ENCODE measurements around the gene GRPR.

GRPR gene

DNA sequence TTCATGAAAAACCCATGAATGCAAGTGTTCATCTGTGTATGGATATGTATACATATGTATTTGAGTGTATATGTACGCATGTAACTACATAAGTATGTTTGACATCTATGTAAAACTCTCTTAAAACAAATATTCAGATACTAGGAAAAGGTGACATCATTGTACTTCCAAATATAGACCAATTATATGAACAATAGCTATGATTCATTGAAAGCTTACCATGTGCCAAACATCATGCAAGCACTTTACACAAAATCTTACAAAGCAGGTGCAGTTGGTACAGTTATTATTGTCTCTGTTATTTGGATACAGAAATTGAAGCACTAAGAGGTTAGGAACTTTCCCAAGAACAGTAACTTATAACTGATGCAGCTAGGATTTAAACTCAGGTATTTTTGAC is 65.3 kb downstream of the GRPR start:
- Histone ChIP-seq H3K79me1 (ENCODE audit: low read length) (peaks cover 3% of the 10 kb centered on the region), H3K36me3 (ENCODE audit: control insufficient read depth in 1 of 2, insufficient read depth in 2 of 2, low read length in 2 of 2) (no peaks in the 10 kb centered on the region), H3K14ac (ENCODE audit: low read length) (no peak overlapping the region), H2AFZ (ENCODE audit: insufficient read depth, low read length, poor library complexity) (no peak overlapping the region), H2BK120ac (ENCODE audit: insufficient read depth, low read length, poor library complexity) (no peak overlapping the region), H3K27ac (ENCODE audit: low read depth, low read length) (no peak overlapping the region), H2BK12ac (ENCODE audit: low read length) (no peak overlapping the region), H4K12ac (ENCODE audit: low read depth, low read length) (no peak overlapping the region), H3K9me3 (ENCODE audit: insufficient read depth, low read depth, low read length) (no peaks in the 10 kb centered on the region), H3K79me2 (ENCODE audit: control insufficient read depth, insufficient read depth, low read length, poor library complexity) (no peaks in the 10 kb centered on the region), H3K18ac (ENCODE audit: low read length) (no peak overlapping the region), H3K4me3 (ENCODE audit: low read depth, low read length) (no peak overlapping the region), H4K91ac (ENCODE audit: low read depth, low read length) (no peak overlapping the region), H3K23ac (ENCODE audit: low read length) (no peak overlapping the region), H3K4ac (ENCODE audit: low read depth, low read length) (no peak overlapping the region), H2AK5ac (ENCODE audit: low read length) (no peak overlapping the region), H3K4me2 (ENCODE audit: low read length) (no peak overlapping the region), H3K4me1 (ENCODE audit: control insufficient read depth in 1 of 2, insufficient read depth in 2 of 2, low read length in 2 of 2) (peaks cover 0 to 8% of the 10 kb centered on the region in 2 experiments), H3K27me3 (ENCODE audit: insufficient read depth, low read length) (no peaks in the 10 kb centered on the region), H4K8ac (ENCODE audit: low read depth, low read length) (no peak overlapping the region), H3K9ac (ENCODE audit: low read length) (no peak overlapping the region), H2BK5ac (ENCODE audit: low read depth, low read length, poor library complexity) (no peak overlapping the region)
- DNase-seq = no peak
- WGBS (ENCODE audit: extremely low coverage, insufficient coverage, insufficient read length) = no CpG with 5 or more reads among the region's 1 CpG

DNA sequence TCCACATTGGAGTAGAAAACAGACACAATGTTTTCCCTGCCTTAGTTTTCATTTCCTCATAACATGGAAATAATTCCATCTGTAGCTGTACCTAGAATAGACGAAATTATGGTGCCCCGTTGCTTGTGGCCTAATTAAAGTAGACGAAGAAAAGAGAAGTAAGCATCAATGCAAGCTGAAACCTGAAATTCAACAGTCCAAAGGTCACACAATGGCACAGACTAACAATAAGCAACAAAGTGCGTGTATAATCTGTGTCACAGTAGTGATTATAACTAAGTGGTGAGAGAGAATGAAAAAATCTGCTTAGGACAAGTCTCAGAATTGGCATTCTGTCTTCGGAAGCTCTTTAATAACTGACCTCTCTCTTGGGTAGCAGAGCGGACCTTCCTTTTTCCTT is 68.2 kb downstream of the GRPR start:
- H3K4ac ChIP-seq (ENCODE audit: low read depth, low read length) = no peak overlapping the region
- H2BK120ac ChIP-seq (ENCODE audit: insufficient read depth, low read length, poor library complexity) = no peak overlapping the region
- no peak overlapping the region for H3K4me3 ChIP-seq (ENCODE audit: low read depth, low read length)
- H4K12ac ChIP-seq (ENCODE audit: low read depth, low read length) = no peak overlapping the region
- no peak overlapping the region for H4K91ac ChIP-seq (ENCODE audit: low read depth, low read length)
- no peak overlapping the region for H2AFZ ChIP-seq (ENCODE audit: insufficient read depth, low read length, poor library complexity)
- no peak overlapping the region for H3K18ac ChIP-seq (ENCODE audit: low read length)
- H3K9ac ChIP-seq (ENCODE audit: low read length) = no peak overlapping the region
- H4K8ac ChIP-seq (ENCODE audit: low read depth, low read length) = no peak overlapping the region
- no peaks in the 10 kb centered on the region for H3K27me3 ChIP-seq (ENCODE audit: insufficient read depth, low read length)
- no peak overlapping the region for H3K23ac ChIP-seq (ENCODE audit: low read length)
- WGBS (ENCODE audit: extremely low coverage, insufficient coverage, insufficient read length) = no CpG with 5 or more reads among the region's 6 CpGs
- H2BK5ac ChIP-seq (ENCODE audit: low read depth, low read length, poor library complexity) = no peak overlapping the region
- DNase-seq = no peak
- peaks cover 0 to 2% of the 10 kb centered on the region in 2 experiments for H3K4me1 ChIP-seq (ENCODE audit: control insufficient read depth in 1 of 2, insufficient read depth in 2 of 2, low read length in 2 of 2)
- H3K27ac ChIP-seq (ENCODE audit: low read depth, low read length) = no peak overlapping the region
- H3K4me2 ChIP-seq (ENCODE audit: low read length) = no peak overlapping the region
- H2BK12ac ChIP-seq (ENCODE audit: low read length) = no peak overlapping the region
- H3K9me3 ChIP-seq (ENCODE audit: insufficient read depth, low read depth, low read length) = no peaks in the 10 kb centered on the region
- H2AK5ac ChIP-seq (ENCODE audit: low read length) = no peak overlapping the region
- no peaks in the 10 kb centered on the region for H3K79me1 ChIP-seq (ENCODE audit: low read length)
- H3K14ac ChIP-seq (ENCODE audit: low read length) = no peak overlapping the region
- no peaks in the 10 kb centered on the region for H3K36me3 ChIP-seq (ENCODE audit: control insufficient read depth in 1 of 2, insufficient read depth in 2 of 2, low read length in 2 of 2)
- H3K79me2 ChIP-seq (ENCODE audit: control insufficient read depth, insufficient read depth, low read length, poor library complexity) = no peaks in the 10 kb centered on the region

DNA sequence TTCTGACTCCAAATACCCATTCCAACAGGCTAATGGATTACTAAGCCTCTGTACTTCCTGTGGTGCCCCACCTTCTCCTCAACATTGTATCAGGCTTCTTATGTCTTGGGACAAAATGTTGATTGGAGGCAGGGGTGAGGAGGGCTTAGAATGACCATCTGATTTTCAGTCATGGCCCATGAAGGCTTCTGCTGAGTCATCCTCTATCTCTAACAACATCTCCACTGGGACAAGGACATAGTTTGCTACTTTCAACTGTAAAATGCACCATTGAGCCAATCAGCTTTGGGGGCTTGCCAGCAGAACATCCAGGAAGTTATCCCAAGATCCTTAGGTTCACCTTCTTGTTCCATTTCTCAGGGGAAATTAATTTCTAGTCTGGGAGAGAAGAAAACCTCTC is 73.5 kb downstream of the GRPR start:
- H4K8ac ChIP-seq (ENCODE audit: low read depth, low read length) = no peak overlapping the region
- no peaks in the 10 kb centered on the region for H3K4me1 ChIP-seq (ENCODE audit: control insufficient read depth in 1 of 2, insufficient read depth in 2 of 2, low read length in 2 of 2)
- no peak overlapping the region for H3K4ac ChIP-seq (ENCODE audit: low read depth, low read length)
- H3K79me1 ChIP-seq (ENCODE audit: low read length) = no peaks in the 10 kb centered on the region
- H3K23ac ChIP-seq (ENCODE audit: low read length) = no peak overlapping the region
- H3K14ac ChIP-seq (ENCODE audit: low read length) = no peak overlapping the region
- no peaks in the 10 kb centered on the region for H3K9me3 ChIP-seq (ENCODE audit: insufficient read depth, low read depth, low read length)
- no peak overlapping the region for H4K12ac ChIP-seq (ENCODE audit: low read depth, low read length)
- no peak overlapping the region for H2BK120ac ChIP-seq (ENCODE audit: insufficient read depth, low read length, poor library complexity)
- no peak overlapping the region for H2AK5ac ChIP-seq (ENCODE audit: low read length)
- H3K18ac ChIP-seq (ENCODE audit: low read length) = no peak overlapping the region
- H3K79me2 ChIP-seq (ENCODE audit: control insufficient read depth, insufficient read depth, low read length, poor library complexity) = no peaks in the 10 kb centered on the region
- no peak overlapping the region for H2BK12ac ChIP-seq (ENCODE audit: low read length)
- no peak overlapping the region for H3K4me3 ChIP-seq (ENCODE audit: low read depth, low read length)
- H4K91ac ChIP-seq (ENCODE audit: low read depth, low read length) = no peak overlapping the region
- no peak overlapping the region for H2AFZ ChIP-seq (ENCODE audit: insufficient read depth, low read length, poor library complexity)
- DNase-seq = no peak
- no peaks in the 10 kb centered on the region for H3K27me3 ChIP-seq (ENCODE audit: insufficient read depth, low read length)
- no peaks in the 10 kb centered on the region for H3K36me3 ChIP-seq (ENCODE audit: control insufficient read depth in 1 of 2, insufficient read depth in 2 of 2, low read length in 2 of 2)
- no peak overlapping the region for H3K9ac ChIP-seq (ENCODE audit: low read length)
- H2BK5ac ChIP-seq (ENCODE audit: low read depth, low read length, poor library complexity) = no peak overlapping the region
- no peak overlapping the region for H3K27ac ChIP-seq (ENCODE audit: low read depth, low read length)
- no peak overlapping the region for H3K4me2 ChIP-seq (ENCODE audit: low read length)

DNA sequence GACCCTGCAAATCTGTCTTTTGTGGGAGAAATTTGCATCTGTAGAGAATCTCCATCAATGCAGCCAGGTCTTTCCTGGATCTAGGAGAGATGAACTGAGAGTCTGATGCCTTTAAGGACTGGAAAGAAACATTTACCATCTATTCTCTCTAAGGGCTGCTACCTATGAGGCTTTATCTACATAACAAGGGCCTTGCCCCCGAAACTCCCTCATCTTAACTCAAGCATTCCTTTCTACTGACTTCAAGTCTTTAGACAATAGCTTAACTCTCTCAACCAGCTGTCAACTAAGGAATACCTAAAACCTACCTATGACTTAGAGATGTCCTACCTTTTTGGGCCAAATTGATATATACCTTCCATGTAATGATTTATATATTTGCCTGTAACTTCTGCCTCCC is 76.0 kb downstream of the GRPR start:
- Histone ChIP-seq H3K36me3 (ENCODE audit: control insufficient read depth in 1 of 2, insufficient read depth in 2 of 2, low read length in 2 of 2) (no peaks in the 10 kb centered on the region), H2BK12ac (ENCODE audit: low read length) (no peak overlapping the region), H3K4me1 (ENCODE audit: control insufficient read depth in 1 of 2, insufficient read depth in 2 of 2, low read length in 2 of 2) (no peaks in the 10 kb centered on the region), H3K14ac (ENCODE audit: low read length) (no peak overlapping the region), H3K27me3 (ENCODE audit: insufficient read depth, low read length) (no peaks in the 10 kb centered on the region), H3K4ac (ENCODE audit: low read depth, low read length) (no peak overlapping the region), H2BK120ac (ENCODE audit: insufficient read depth, low read length, poor library complexity) (no peak overlapping the region), H3K9ac (ENCODE audit: low read length) (no peak overlapping the region), H3K79me1 (ENCODE audit: low read length) (no peaks in the 10 kb centered on the region), H3K18ac (ENCODE audit: low read length) (no peak overlapping the region), H2AK5ac (ENCODE audit: low read length) (no peak overlapping the region), H3K9me3 (ENCODE audit: insufficient read depth, low read depth, low read length) (no peaks in the 10 kb centered on the region), H3K4me2 (ENCODE audit: low read length) (no peak overlapping the region), H3K23ac (ENCODE audit: low read length) (no peak overlapping the region), H4K91ac (ENCODE audit: low read depth, low read length) (no peak overlapping the region), H4K12ac (ENCODE audit: low read depth, low read length) (no peak overlapping the region), H3K27ac (ENCODE audit: low read depth, low read length) (no peak overlapping the region), H3K79me2 (ENCODE audit: control insufficient read depth, insufficient read depth, low read length, poor library complexity) (no peaks in the 10 kb centered on the region), H3K4me3 (ENCODE audit: low read depth, low read length) (no peak overlapping the region), H2AFZ (ENCODE audit: insufficient read depth, low read length, poor library complexity) (no peak overlapping the region), H2BK5ac (ENCODE audit: low read depth, low read length, poor library complexity) (no peak overlapping the region), H4K8ac (ENCODE audit: low read depth, low read length) (no peak overlapping the region)
- no peak for DNase-seq
- no CpG with 5 or more reads among the region's 1 CpG for WGBS (ENCODE audit: extremely low coverage, insufficient coverage, insufficient read length)

DNA sequence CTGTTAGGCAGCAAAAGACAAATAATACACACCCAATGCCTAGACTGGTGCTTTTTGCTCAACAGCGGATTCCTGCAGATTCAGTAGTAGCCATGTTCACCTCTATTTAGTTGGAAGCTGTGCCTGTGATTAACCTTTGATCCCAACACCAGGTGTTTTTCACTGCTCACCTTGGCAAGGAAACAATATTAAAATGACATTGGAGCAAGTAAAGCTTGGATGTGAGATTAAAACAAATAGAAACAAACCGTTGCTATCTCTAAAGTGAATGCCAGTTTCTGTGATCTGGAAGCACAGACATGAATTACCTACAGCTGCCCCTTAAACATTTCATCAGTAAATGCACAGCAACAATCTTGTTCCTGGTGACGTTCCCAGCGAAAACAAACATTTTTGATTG is 79.6 kb downstream of the GRPR start:
- H3K27ac ChIP-seq (ENCODE audit: low read depth, low read length) = no peak overlapping the region
- no peaks in the 10 kb centered on the region for H3K9me3 ChIP-seq (ENCODE audit: insufficient read depth, low read depth, low read length)
- H3K79me2 ChIP-seq (ENCODE audit: control insufficient read depth, insufficient read depth, low read length, poor library complexity) = no peaks in the 10 kb centered on the region
- no peak overlapping the region for H4K8ac ChIP-seq (ENCODE audit: low read depth, low read length)
- H3K4me2 ChIP-seq (ENCODE audit: low read length) = no peak overlapping the region
- H2AK5ac ChIP-seq (ENCODE audit: low read length) = no peak overlapping the region
- no peak overlapping the region for H2BK5ac ChIP-seq (ENCODE audit: low read depth, low read length, poor library complexity)
- no CpG with 5 or more reads among the region's 4 CpGs for WGBS (ENCODE audit: extremely low coverage, insufficient coverage, insufficient read length)
- no peaks in the 10 kb centered on the region for H3K4me1 ChIP-seq (ENCODE audit: control insufficient read depth in 1 of 2, insufficient read depth in 2 of 2, low read length in 2 of 2)
- no peak overlapping the region for H4K91ac ChIP-seq (ENCODE audit: low read depth, low read length)
- no peaks in the 10 kb centered on the region for H3K27me3 ChIP-seq (ENCODE audit: insufficient read depth, low read length)
- H3K14ac ChIP-seq (ENCODE audit: low read length) = no peak overlapping the region
- DNase-seq = no peak
- H3K4ac ChIP-seq (ENCODE audit: low read depth, low read length) = no peak overlapping the region
- H3K9ac ChIP-seq (ENCODE audit: low read length) = no peak overlapping the region
- H2AFZ ChIP-seq (ENCODE audit: insufficient read depth, low read length, poor library complexity) = no peak overlapping the region
- H3K4me3 ChIP-seq (ENCODE audit: low read depth, low read length) = no peak overlapping the region
- H2BK120ac ChIP-seq (ENCODE audit: insufficient read depth, low read length, poor library complexity) = no peak overlapping the region
- H3K18ac ChIP-seq (ENCODE audit: low read length) = no peak overlapping the region
- H2BK12ac ChIP-seq (ENCODE audit: low read length) = no peak overlapping the region
- H4K12ac ChIP-seq (ENCODE audit: low read depth, low read length) = no peak overlapping the region
- no peak overlapping the region for H3K23ac ChIP-seq (ENCODE audit: low read length)
- no peaks in the 10 kb centered on the region for H3K79me1 ChIP-seq (ENCODE audit: low read length)
- no peaks in the 10 kb centered on the region for H3K36me3 ChIP-seq (ENCODE audit: control insufficient read depth in 1 of 2, insufficient read depth in 2 of 2, low read length in 2 of 2)

All from trophoblast cell (in vitro differentiated cells and primary cell).